Transverse colon (tissue), 4 donors: ENCODE results near the gene IFT88.

Source experiments
- CTCF ChIP-seq, 5 experiments: fragments of 200-600 bp in 3 of 5; fragments of 450-650 bp in 2 of 5; sonication (generic) in 3 of 5; IDR thresholded peaks; 1 replicate in 2 of 5; 2 replicates in 3 of 5; pipeline ENCODE4 v1.5.1; 2016 to 2017; ENCODE audit warnings: antibody characterized with exemption in 5 of 5, inconsistent platforms in 3 of 5, mild to moderate bottlenecking in 2 of 5, moderate library complexity in 1 of 5
- EP300 ChIP-seq: sonication (generic); formaldehyde crosslinking; IDR thresholded peaks from one replicate; pipeline ENCODE4 v1.6.1; 2017; ENCODE audit warnings: antibody characterized with exemption, low read depth
- POLR2A ChIP-seq: fragments of 450-650 bp; IDR thresholded peaks from one replicate; pipeline ENCODE4 v1.6.1; 2016; ENCODE audit warnings: antibody characterized with exemption, mild to moderate bottlenecking, moderate library complexity
- POLR2AphosphoS5 ChIP-seq, 3 donors: sonication (generic); formaldehyde crosslinking; IDR thresholded peaks; one replicate each; pipeline ENCODE4 v1.6.1; 2016; ENCODE audit warnings: antibody characterized with exemption in 3 of 3

- TF ChIP-seq POLR2A (no peak), EP300 (no peak), CTCF (IDR thresholded peaks at IDR 0.05) (no peak), POLR2AphosphoS5 (IDR thresholded peaks at IDR 0.05) (peak in 1 of 3 donors; percentile 12)
Observed at GRCh38 chr13:20590561-20590960, 23.6 kb downstream of the IFT88 start.
